Measurements from ENCODE around the gene OR2V2. TPM values are rescaled to one million over a fixed set of nuclear protein-coding genes. Genes with fewer than 3 reads are reported as not detected.
"Not testable (repeated sequence)": the region's sequence is repeated elsewhere in the genome, so short reads cannot be mapped to it uniquely, and the experiment has no call there.

The OR2V2 gene
- total RNA-seq, 1 experiment from 2014 or later, result not detected

- H3K9me3 ChIP-seq (ENCODE audit: low read depth, low read length, poor library complexity, severe bottlenecking), result no peaks in the 10 kb centered on the region
- H3K27ac ChIP-seq (ENCODE audit: low read depth, low read length, poor library complexity, severe bottlenecking), result no peak overlapping the region
- intact Hi-C loops (cut with micrococcal nuclease; ENCODE audit: unreplicated experiment), result no loop called here
- TF ChIP-seq CTCF (conservative IDR thresholded peaks at IDR 0.05; ENCODE audit: low read depth, low read length) (no peak), EZH2 (IDR thresholded peaks at IDR 0.05; ENCODE audit: borderline replicate concordance, low read depth, low read length, poor library complexity, severe bottlenecking) (no peak)
- no peak for DNase-seq (ENCODE audit: low spot score)
- peaks cover 69% of the 10 kb centered on the region for H3K27me3 ChIP-seq (replicated peaks; ENCODE audit: insufficient read depth, low read depth, low read length, poor library complexity)
- ChIA-PET POLR2A (ENCODE audit: low non-redundant PET) (no interaction called here), CTCF (no interaction called here)
- BruUV-seq (replicated peaks), result no TSS peak
- H3K4me1 ChIP-seq (ENCODE audit: insufficient read depth, low read length, poor library complexity, severe bottlenecking), result no peaks in the 10 kb centered on the region
- H3K4me3 ChIP-seq (ENCODE audit: low read depth, low read length, poor library complexity, severe bottlenecking), result no peak overlapping the region
- H3K36me3 ChIP-seq (ENCODE audit: insufficient read depth, low read length, poor library complexity, severe bottlenecking), result no peaks in the 10 kb centered on the region
These were observed 34.9 kb upstream of the OR2V2 start for GRCh38 chr5:181112476-181112875.

GRCh38 chr5:181113572-181113971 lies 33.8 kb upstream of the OR2V2 start:
- H3K27ac ChIP-seq (ENCODE audit: low read depth, low read length, poor library complexity, severe bottlenecking); H3K4me3 ChIP-seq (ENCODE audit: low read depth, low read length, poor library complexity, severe bottlenecking); DNase-seq (ENCODE audit: low spot score); H3K36me3 ChIP-seq (ENCODE audit: insufficient read depth, low read length, poor library complexity, severe bottlenecking); CTCF ChIA-PET; H3K9me3 ChIP-seq (ENCODE audit: low read depth, low read length, poor library complexity, severe bottlenecking); intact Hi-C loops (cut with micrococcal nuclease; ENCODE audit: unreplicated experiment); BruUV-seq (replicated peaks); H3K4me1 ChIP-seq (ENCODE audit: insufficient read depth, low read length, poor library complexity, severe bottlenecking); POLR2A ChIA-PET (ENCODE audit: low non-redundant PET): not testable (repeated sequence)
- H3K27me3 ChIP-seq (replicated peaks; ENCODE audit: insufficient read depth, low read depth, low read length, poor library complexity), result peaks cover 70% of the 10 kb centered on the region

GRCh38 chr5:181114284-181114843 lies 33.0 kb upstream of the OR2V2 start:
- no peaks in the 10 kb centered on the region for H3K36me3 ChIP-seq (ENCODE audit: insufficient read depth, low read length, poor library complexity, severe bottlenecking)
- no peak overlapping the region for H3K27ac ChIP-seq (ENCODE audit: low read depth, low read length, poor library complexity, severe bottlenecking)
- H3K4me3 ChIP-seq (ENCODE audit: low read depth, low read length, poor library complexity, severe bottlenecking), result no peak overlapping the region
- TF ChIP-seq CTCF (conservative IDR thresholded peaks at IDR 0.05; ENCODE audit: low read depth, low read length), result no peak
- no peak for TF ChIP-seq EZH2 (IDR thresholded peaks at IDR 0.05; ENCODE audit: borderline replicate concordance, low read depth, low read length, poor library complexity, severe bottlenecking)
- POLR2A ChIA-PET (ENCODE audit: low non-redundant PET), result no interaction called here
- no peaks in the 10 kb centered on the region for H3K4me1 ChIP-seq (ENCODE audit: insufficient read depth, low read length, poor library complexity, severe bottlenecking)
- H3K9me3 ChIP-seq (ENCODE audit: low read depth, low read length, poor library complexity, severe bottlenecking), result no peaks in the 10 kb centered on the region
- no peak for DNase-seq (ENCODE audit: low spot score)
- H3K27me3 ChIP-seq (replicated peaks; ENCODE audit: insufficient read depth, low read depth, low read length, poor library complexity), result peaks cover 78% of the 10 kb centered on the region
- BruUV-seq (replicated peaks), result no TSS peak
- CTCF ChIA-PET, result no interaction called here
- intact Hi-C loops (cut with micrococcal nuclease; ENCODE audit: unreplicated experiment), result no loop called here
